ENCODE measurements around the gene KCNT2.

- no peak for TF ChIP-seq CTCF (IDR thresholded peaks at IDR 0.05; ENCODE audit: extremely low read depth in 1 of 2, insufficient read depth in 1 of 2, low read depth in 1 of 2, low read length in 2 of 2)
- TF ChIP-seq MAX (IDR thresholded peaks at IDR 0.05; ENCODE audit: insufficient read depth, insufficient read length), result no peak
- no peak for TF ChIP-seq POLR2A (IDR thresholded peaks at IDR 0.05; ENCODE audit: low read depth, low read length)
- TF ChIP-seq EZH2 (IDR thresholded peaks at IDR 0.05; ENCODE audit: borderline replicate concordance, low read depth, low read length, severe bottlenecking), result no peak
Measured at GRCh38 chr1:196361112-196361714, 247.0 kb downstream of the KCNT2 start.
